HG03354 (cell line): ENCODE measurements around the gene PGPEP1.

Experiments
- ATAC-seq: cut with Tn5 transposase; IDR thresholded peaks from one replicate; pipeline ENCODE4 v1.9.1; 2021; ENCODE audit warnings: mild to moderate bottlenecking; ENCODE audit not compliant: unreplicated experiment, poor library complexity, severe bottlenecking

PGPEP1 gene

GRCh38 chr19:18340190-18340989 is at the start of gene PGPEP1:
PGPEP1 (plus strand) TSS chr19:18340598; CDS start chr19:18340682, 84 bp downstream.
- ATAC-seq, result peak; percentile 62

- ATAC-seq, result no peak
Observed at GRCh38 chr19:18291019-18291524, 49.3 kb upstream of the PGPEP1 start.

- peak; percentile 46 for ATAC-seq
Observed at GRCh38 chr19:18291590-18292461, 48.6 kb upstream of the PGPEP1 start.

GRCh38 chr19:18292462-18292809 is 48.0 kb upstream of the PGPEP1 start:
- ATAC-seq, result no peak

GRCh38 chr19:18292810-18293641 is 47.4 kb upstream of the PGPEP1 start:
- no peak for ATAC-seq

GRCh38 chr19:18293642-18294466 is 46.5 kb upstream of the PGPEP1 start:
- no peak for ATAC-seq

GRCh38 chr19:18294467-18294864 is 45.9 kb upstream of the PGPEP1 start:
- no peak for ATAC-seq

- no peak for ATAC-seq
Observed at GRCh38 chr19:18295034-18295451, 45.4 kb upstream of the PGPEP1 start.

GRCh38 chr19:18297308-18297707 is 43.1 kb upstream of the PGPEP1 start:
- ATAC-seq, result no peak

- no peak for ATAC-seq
Observed at GRCh38 chr19:18298601-18299000, 41.8 kb upstream of the PGPEP1 start.

GRCh38 chr19:18299654-18300053 is 40.7 kb upstream of the PGPEP1 start:
- ATAC-seq, result no peak

GRCh38 chr19:18300930-18301717 is 39.3 kb upstream of the PGPEP1 start:
- ATAC-seq, result no peak

- ATAC-seq, result no peak
Observed at GRCh38 chr19:18301718-18302111, 38.7 kb upstream of the PGPEP1 start.

GRCh38 chr19:18304208-18304457 is 36.3 kb upstream of the PGPEP1 start:
- ATAC-seq, result no peak

- peak; percentile 65 for ATAC-seq
Observed at GRCh38 chr19:18304458-18305310, 35.7 kb upstream of the PGPEP1 start.

GRCh38 chr19:18306209-18306887 is 34.0 kb upstream of the PGPEP1 start:
- ATAC-seq, result no peak

GRCh38 chr19:18306888-18307260 is 33.5 kb upstream of the PGPEP1 start:
- ATAC-seq, result no peak
